NK-92 (cell line): ENCODE results near the gene GATA3.

Experiments
- DNase-seq: peaks from one replicate; lab custom pipeline; 2025; ENCODE audit not compliant: unreplicated experiment; lab: John Stamatoyannopoulos, UW

GATA3 gene

DNA sequence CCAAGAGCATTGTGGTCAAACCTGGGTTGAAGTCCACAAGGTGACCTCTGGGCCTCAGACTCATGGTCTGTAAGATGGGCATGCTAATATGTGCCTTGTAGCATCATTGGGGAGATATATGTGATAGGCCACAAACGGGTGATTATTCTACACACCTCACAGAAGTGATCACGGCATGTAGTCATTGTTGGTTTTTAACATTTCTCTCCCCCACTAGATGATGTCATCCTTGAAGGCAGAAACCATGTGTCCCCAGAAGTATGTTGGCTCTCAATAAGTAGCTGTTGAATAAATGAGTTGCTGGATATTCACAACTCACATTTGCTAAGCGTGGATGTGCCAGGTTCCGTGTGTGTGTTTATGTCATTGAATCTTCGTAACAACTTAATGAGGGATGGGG is 42.4 kb downstream of the GATA3 start:
- no peak for DNase-seq

DNA sequence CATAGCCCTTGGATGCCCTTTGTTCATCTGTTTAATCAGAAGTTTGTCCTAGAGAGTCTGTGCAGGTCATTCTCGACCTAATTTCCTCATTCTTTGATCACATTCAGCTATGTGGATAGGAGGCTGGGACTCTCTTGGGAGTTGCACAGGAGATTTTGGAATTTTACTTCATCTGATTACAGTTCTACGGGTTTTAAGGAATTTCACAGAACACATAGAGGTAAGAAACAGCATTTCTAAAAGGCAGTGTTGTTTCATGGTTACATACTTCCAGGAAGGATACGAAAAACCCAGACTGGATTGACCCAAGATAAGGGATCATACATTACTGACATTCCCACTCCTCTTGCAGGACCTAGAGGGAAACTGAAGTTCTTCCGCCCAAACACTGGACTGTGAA is 45.9 kb downstream of the GATA3 start:
- no peak for DNase-seq

DNA sequence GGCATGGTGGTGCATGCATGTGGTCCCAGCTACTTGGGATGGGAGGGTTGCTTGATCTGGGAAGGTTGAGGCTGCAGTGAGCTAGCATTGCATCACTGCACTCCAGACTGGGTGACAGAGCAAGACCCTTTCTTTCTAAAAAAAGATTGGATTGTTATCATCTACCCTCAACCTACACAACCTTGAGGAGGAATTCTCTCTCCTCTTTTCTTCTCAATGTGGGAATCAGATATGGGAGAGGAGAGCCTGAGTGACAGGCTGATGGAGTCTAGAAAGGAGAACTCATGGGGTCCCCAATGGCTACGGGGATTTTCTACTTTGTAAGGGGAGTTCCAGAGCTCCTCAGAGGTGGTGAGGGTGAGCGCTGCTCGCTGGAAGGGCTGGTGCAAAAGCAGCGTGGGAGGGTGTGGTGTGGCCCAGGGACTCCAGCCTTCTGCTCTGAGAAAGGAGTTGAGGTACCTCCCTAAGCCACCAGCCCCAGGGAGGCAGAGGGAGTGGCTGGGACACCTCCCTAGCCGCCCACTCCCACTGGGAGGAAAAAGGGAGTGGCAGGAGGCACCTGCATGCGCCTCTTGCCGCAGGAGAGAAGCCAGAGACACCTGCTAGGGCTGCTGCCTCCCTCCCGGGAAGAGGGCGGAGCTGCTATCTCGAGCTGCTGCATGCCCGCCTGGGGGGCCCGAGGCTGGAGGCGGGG is 48.4 kb downstream of the GATA3 start:
- no peak for DNase-seq

DNA sequence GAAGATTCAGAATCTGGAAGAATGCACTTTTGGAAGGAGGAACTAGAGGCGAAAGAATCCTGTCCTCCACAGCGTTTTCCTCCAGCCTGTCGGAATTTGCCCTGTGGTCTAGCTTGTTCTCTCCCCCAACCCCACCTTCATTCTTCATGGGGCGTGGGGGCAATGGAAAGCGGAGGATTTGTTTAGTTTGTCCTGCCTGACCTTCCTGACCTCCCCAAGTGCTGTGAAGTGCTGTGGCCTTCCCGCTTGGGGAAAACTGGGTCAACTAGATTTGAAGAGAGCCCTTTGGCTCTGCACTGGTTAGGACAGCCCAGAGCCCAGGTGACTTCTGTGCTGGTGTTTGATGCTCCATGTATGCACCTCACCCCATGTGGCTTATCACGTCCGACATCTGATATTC is 49.1 kb downstream of the GATA3 start:
- no peak for DNase-seq

DNA sequence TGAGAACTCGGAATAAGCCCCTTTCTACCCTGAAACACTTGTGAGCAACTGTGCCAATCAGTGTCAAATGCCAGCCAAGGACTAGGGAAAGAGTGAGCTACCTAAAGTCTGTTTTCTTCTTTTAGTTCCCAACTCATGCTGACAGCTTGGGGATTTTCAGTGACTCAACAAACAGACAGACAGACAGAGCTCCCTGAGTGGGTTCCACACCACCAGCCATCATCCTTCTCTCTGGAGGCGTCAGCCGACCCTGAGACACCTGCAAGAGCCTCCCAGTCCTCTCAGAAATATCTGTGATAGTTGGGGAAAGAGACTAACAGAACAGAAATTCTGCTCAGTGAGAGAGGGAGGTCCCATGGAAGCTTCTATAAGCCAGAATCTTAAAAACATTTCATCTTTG is 49.5 kb downstream of the GATA3 start:
- no peak for DNase-seq

DNA sequence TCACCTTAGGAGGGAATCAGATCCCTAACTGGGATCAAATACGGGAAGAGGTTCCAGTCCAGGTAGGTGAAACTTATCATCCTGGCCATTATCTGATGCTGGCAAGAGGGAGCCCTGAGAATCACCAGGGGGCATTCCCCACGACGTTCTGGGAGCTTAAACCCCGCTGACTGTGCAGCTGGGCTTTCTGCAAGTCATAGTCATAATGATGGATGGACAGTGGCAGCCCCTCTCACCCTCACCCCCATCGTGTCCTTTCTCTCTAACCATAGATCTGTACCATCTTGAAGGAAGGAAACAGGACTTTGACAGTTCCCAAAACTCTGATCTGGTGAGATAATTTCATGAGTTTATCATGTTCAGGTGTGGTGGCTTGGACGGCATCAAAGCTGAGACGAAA is 50.2 kb downstream of the GATA3 start:
- no peak for DNase-seq

DNA sequence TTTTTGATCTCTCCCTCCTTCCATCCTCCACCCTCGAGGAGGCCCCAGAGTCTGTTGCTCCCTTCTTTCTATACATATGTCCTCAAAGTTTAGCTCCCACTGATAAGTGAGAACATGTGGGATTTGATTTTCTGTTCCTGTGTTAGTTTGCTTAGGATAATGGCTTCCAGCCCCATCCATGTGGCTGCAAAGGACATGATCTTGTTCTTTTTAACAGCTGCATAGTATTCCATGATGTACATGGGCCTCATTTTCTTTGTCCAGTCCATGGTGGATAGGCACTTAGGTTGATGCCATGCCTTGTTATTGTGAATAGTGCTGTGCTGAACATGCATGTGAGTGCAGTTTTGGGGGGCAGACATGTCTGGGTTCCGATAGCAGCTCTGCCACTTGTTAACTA is 51.4 kb downstream of the GATA3 start:
- no peak for DNase-seq

DNA sequence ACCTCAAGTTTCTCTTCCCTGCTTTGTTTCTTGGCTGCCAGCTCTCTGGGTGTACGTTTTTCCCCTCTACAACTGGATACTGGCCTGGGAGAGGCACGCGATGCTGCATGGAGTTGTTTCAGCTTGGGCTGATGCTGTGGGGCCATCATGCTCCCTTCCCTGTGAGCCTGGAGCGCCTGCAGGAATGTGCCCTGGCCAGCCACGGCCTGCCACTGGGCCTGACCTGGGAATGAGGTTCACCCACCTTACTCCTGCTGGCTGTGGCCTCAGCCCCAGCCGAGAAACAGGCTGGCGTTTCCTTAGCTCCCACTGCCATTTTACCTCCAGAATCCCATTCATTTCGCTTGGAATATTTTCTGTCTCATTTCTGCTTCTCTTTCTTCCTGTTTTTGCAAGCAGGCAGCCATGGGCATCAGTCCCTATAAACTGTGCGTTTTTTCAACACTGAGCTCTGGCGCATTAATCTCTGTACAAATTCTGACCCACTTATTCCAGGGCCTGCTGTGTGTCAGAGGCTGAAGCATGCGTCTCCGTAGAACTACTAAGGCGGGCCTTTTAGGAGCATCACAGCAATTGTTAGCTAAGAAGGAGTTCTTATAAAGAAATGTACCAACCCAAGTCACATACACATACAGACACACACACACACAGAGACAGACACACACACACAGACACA is 57.9 kb downstream of the GATA3 start:
- DNase-seq = no peak

DNA sequence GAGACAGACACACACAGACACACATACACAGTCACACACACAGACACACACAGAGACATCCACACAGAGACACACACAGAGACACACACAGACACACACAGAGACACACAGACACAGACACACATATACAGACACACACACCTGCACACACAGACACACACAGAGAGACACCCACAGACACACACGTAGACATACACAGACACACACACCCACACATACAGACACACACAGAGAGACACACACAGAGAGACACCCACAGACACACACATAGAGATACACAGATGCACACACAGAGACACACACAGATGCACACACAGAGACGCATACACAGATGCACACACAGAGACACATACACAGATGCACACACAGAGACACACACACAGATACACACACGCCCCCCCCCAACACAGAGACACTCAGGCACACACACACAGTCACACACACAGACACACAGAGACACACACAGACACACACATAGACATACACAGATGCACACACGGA is 58.5 kb downstream of the GATA3 start:
- no peak for DNase-seq

DNA sequence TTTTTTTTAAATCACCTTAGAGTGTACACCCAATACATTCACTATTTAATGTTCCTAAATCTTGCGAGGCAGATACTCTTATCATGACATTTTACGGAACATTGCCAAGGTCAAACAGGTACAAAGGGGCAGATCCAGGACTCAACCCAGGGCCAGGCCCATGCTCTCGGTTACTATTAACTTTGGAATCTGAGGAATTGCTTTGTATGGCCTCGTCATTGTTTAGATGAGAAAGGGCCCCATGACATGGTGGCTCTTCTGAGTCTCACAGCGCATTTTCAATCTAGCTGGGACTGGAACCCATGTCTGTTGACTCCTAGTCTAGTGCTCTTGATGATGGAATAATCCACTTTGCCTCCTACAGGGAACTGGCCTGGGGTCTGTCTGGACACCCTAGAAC is 59.1 kb downstream of the GATA3 start:
- no peak for DNase-seq

DNA sequence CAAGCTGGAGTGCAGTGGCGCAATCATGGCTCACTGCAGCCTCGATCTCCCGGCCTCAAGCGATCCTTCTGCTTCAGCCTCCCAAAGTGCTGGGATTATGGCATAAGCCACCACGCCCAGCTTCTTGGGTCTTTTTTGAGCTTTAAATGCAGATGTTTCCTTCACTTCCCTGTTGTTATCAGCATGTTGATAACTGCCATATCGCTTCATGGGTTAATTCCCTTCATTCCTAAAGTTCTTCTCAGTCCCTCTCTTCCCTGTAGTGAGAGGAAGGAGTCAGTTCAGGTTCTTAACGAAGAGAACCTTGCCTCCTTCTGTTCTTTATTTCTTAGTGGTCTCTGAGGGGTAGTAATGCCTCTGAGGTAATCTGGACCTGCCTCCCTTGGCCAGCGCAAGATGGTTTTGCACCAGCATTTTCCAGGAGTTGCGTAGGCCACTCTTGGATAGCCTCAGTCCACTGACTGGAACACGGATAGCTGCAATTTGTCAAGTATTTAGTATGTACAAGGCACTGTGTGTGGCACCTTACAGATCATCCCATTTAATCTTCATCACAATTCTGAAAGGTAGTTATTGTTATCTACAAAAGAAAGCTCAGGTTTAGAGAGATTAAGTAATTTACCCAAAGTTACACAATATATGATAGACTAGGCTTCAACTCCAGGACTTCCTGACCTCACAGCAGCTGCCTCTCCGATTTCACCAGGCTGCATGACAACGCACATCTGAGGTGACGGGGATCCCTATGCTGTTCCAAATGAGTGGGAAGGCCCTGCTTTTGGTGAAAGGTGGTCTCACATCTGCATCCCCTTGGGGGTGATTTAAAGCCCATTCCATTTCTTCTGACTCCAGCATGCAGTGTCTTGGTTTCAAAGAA is 60.5 kb downstream of the GATA3 start:
- no peak for DNase-seq

DNA sequence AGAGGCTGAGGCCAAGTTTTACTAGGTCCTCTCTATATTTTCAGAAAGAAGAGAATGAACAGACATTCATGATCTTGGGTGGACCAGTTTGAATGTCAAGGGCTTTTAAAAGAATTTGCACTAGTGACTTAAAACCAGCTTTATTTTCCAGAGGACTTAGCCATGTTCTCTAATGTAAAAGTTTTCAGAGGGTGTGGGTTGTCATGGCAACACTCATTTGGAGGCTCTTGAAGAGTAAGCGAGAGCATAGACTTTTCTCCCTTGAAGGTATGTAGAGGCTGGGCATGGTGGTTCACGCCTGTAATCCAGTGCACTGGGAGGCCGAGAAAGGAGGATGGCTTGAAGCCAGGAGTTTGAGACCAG is 61.1 kb downstream of the GATA3 start:
- DNase-seq = no peak

DNA sequence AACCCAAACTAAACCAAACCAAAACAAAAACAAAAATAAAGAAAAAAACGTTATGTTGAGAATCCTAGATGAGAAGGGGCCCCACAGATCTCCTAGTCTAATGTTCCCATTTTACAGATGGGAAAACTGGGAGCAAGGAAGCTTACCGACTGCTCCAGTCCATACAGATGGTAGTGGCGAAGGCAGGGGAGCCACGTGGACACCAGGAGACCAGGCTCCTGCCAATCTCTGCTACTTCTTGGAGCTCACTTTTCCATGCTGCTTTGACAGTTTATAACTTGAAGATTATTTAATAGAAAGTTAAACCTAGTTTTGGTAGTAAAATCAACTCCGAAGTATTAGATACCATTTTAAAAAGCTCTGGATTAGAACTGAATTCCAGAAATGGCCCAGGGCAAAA is 62.0 kb downstream of the GATA3 start:
- no peak for DNase-seq

DNA sequence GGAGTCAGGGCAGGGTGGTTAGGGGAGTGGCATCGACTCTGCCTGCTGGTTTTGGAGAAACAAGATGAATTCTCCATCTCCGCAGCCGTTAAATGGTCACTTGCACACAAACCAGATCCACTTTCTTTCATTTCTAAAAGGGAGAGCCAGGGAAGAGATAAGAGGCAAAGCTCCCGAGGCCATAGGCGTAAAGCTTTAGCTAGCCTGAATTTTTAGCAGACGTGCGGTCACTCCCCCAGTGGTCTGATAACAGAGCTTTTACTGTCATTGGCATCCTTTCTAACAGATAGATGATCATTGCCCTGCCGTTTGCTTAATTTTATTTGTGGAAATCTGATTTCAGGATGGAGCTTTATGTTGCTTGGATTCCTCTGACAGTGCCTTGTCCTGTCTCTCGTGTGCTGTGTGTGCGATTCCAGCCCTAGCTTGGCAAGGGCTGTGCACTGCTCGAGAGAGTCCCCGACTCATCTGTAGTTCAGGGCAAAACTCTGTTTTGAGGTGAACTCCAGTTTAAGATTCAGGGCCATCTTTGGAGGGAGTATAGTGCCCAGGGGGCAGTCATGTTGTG is 62.5 kb downstream of the GATA3 start:
- DNase-seq = no peak

DNA sequence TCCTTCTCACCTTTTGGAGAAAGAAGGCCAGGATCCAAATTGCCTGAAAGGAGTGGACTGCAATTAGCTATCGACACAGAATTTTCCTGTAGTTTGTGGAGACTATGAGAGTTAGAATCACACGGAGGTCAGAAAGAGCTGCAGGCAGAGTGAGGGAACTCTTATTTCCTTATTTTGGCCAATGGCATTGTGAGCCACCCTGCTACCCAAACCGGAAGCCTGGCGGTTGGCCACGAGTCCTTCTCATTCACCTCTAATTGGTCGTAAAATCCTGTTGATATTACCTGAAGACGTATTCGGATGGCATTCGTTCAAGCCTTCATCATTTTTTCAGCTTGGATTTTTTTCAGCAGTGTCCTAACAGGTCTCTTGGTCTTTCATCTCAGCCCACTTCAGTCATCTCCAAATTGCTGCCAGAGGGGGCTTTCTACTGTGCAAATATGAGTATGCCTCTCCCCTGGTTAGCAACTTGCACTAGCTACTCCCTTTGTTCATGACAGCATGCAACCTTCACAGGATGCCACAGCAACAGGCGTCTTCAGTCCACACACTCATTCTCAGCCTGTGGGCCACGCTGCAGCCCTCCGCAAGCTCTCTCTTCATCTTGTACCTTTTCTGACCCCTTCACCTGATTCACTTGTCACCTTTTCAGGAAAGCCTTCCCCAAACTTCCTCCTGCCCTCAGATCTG is 66.9 kb downstream of the GATA3 start:
- no peak for DNase-seq

DNA sequence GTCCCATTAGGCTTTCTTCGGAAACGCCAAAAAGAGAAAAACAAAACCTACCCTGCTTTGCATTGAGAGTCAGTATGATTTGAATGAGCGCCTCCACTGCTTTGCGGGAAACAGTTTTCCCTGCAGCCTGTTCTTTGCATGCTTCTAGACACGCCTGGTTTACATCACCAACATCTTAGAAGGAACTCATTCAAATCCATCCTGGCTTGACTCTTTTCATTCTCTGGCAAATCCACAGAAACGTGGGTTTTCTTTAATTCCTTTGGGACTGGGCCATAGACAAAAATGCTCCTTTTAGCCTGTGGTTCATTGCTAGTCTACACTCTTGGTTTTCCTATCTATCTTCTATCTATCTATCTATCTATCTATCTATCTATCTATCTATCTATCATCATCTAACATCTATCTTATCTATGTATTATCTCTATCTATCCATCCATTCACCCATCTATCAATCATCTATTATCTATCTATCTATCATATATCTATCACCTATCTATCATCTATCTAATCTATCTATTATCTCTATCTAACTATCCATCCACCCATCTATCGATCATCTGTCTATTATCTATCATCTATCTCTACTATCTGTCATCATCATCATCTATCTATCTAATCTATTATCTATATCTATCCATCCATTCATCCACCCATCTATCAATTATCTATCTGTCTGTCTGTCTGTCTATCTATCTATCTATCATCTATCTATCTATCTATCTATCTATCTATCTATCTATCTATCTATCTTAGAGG is 68.3 kb downstream of the GATA3 start:
- DNase-seq = no peak

DNA sequence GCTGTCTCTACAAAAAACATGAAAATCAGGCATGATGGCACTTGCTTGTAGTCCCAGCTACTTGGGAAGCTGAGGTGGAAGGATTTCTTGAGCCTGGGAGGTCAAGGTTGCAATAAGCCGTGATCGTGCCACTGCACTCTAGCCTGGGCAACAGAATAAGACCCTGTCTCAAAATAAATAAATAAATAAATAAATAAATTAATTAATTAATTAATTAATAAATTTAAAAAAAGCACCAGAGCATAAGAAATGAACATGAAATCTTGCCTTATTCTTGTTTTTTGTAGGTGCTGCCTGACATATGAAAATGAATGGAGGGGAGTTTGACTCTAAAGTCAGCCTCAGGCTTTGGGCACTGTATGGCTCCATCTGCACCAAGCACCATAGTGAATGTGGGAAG is 69.9 kb downstream of the GATA3 start:
- DNase-seq = no peak
